Prostate gland (tissue), 2 donors: Measurements from ENCODE around the gene PICALM. TPM values are rescaled to one million over a fixed set of nuclear protein-coding genes. Genes with fewer than 3 reads are reported as not detected.

Source experiments
- DNase-seq: peaks from one replicate; pipeline ENCODE4 v3.0.0-alpha.2; 2019; ENCODE audit warnings: low spot score
- H3K27ac ChIP-seq, 2 donors: fragments of 200-600 bp; sonication (generic); 2 replicates each; pipeline ENCODE4 v1.5.1; 2017 to 2019
- H3K27me3 ChIP-seq: fragments of 200-600 bp; sonication (generic); replicated peaks from 2 replicates; pipeline ENCODE4 v1.5.1; 2019; ENCODE audit not compliant: insufficient read depth
- H3K36me3 ChIP-seq, 2 donors: fragments of 200-600 bp; sonication (generic); 1 replicate in 1 of 2; 2 replicates in 1 of 2; pipeline versions ENCODE4 v1.5.1 to v1.8.1; 2017 to 2019
- H3K4me1 ChIP-seq: fragments of 200-600 bp; sonication (generic); replicated peaks from 2 replicates; pipeline ENCODE4 v1.5.1; 2019
- H3K4me3 ChIP-seq, 2 donors: fragments of 200-600 bp; sonication (generic); 2 replicates each; pipeline ENCODE4 v1.5.1; 2017 to 2019
- H3K9me3 ChIP-seq: fragments of 200-600 bp; sonication (generic); 2 replicates; pipeline ENCODE4 v1.5.1; 2017
- CTCF ChIP-seq, 4 experiments: fragments of 200-600 bp in 2 of 4; fragments of 450-650 bp in 2 of 4; sonication (generic) in 2 of 4; IDR thresholded peaks; 1 replicate in 3 of 4; 2 replicates in 1 of 4; pipeline ENCODE4 v1.5.1; 2016 to 2019; ENCODE audit warnings: antibody characterized with exemption in 4 of 4, mild to moderate bottlenecking in 2 of 4, moderate library complexity in 2 of 4
- POLR2A ChIP-seq: fragments of 450-650 bp; IDR thresholded peaks from one replicate; pipeline ENCODE4 v1.6.1; 2016; ENCODE audit warnings: antibody characterized with exemption, mild to moderate bottlenecking
- POLR2AphosphoS5 ChIP-seq: sonication (generic); formaldehyde crosslinking; IDR thresholded peaks from one replicate; pipeline ENCODE4 v1.6.1; 2017; ENCODE audit warnings: antibody characterized with exemption
- WGBS: methylation state at CpG from one replicate; pipeline ENCODE4 v1.1.5; 2018; 5-methylcytosine and 5-hydroxymethylcytosine counted together
- intact Hi-C: fragments of 100-400 bp; cut with DNase I; formaldehyde crosslinking; loops from one replicate; pipeline ENCODE4 v1.14.2; 2022
- total RNA-seq, 2 donors: library from RNA; depleted of rRNA; stranded (reverse); fragments of >200 nt; gene quantifications; one replicate each; pipeline ENCODE4 v1.1.0, GENCODE V29; 2016

The PICALM gene
- total RNA-seq, 2 donors from 2014 or later: 144 to 206 TPM

- 78% methylated on average over 10 of the region's 10 CpGs for WGBS
Observed at GRCh38 chr11:86052693-86053641, 15.9 kb downstream of the PICALM start.

DNA sequence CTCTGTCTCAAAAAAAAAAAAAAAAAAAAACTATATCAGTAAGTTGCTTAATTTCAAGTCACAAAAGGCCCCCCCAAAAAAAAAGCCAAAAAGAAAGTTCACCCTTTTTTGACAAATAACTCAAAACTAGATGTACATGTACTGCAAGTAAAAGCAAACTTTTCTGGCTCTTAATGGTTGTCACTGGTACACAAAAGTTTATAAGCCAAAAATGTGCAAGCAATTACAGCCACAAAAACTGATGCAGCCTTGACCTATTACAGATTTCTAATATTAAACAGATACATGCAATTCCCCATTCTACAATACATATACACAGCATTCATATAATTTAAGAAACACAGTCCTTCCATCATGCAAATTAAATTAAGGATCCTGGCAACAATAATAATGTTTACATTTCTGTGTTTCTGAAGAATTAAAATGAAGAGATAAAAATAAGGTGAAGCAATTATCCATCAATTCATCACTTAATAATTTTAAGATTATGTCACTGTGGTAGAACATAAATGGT lies 18.6 kb downstream of the PICALM start:
- no peak for DNase-seq
- Histone ChIP-seq H3K4me1 (peaks cover 5% of the 10 kb centered on the region), H3K9me3 (no peaks in the 10 kb centered on the region), H3K4me3 (no peak overlapping the region), H3K36me3 (no peaks in the 10 kb centered on the region), H3K27me3 (no peaks in the 10 kb centered on the region), H3K27ac (no peak overlapping the region)
- TF ChIP-seq POLR2A (no peak), CTCF (IDR thresholded peaks at IDR 0.05) (no peak), POLR2AphosphoS5 (no peak)
- intact Hi-C loops: no loop called here

More at GRCh38 chr11:86052693-86053641, 15.9 kb downstream of the PICALM start:
- Histone ChIP-seq H3K27me3 (no peaks in the 10 kb centered on the region), H3K4me1 (peaks cover 5% of the 10 kb centered on the region), H3K27ac (no peak overlapping the region), H3K9me3 (no peaks in the 10 kb centered on the region), H3K4me3 (no peak overlapping the region), H3K36me3 (no peaks in the 10 kb centered on the region)
- TF ChIP-seq POLR2A (no peak), CTCF (IDR thresholded peaks at IDR 0.05) (no peak), POLR2AphosphoS5 (no peak)
- intact Hi-C loops: no loop called here
- DNase-seq: no peak

- TF ChIP-seq CTCF (IDR thresholded peaks at IDR 0.05) (no peak), POLR2A (no peak), POLR2AphosphoS5 (no peak)
- no peak overlapping the region for H3K4me3 ChIP-seq
- H3K9me3 ChIP-seq: no peaks in the 10 kb centered on the region
- H3K27ac ChIP-seq: no peak overlapping the region
- intact Hi-C loops: loop anchor here (10.0 kb wide), 1 partner anchor 193 kb away; the partner anchor contains the start of gene CCDC83
- no peak for DNase-seq
- no peaks in the 10 kb centered on the region for H3K4me1 ChIP-seq
- 88% methylated on average over 10 of the region's 10 CpGs for WGBS
- H3K27me3 ChIP-seq: no peaks in the 10 kb centered on the region
- no peaks in the 10 kb centered on the region for H3K36me3 ChIP-seq
Observed at GRCh38 chr11:86047275-86047991, 21.5 kb downstream of the PICALM start.

DNA sequence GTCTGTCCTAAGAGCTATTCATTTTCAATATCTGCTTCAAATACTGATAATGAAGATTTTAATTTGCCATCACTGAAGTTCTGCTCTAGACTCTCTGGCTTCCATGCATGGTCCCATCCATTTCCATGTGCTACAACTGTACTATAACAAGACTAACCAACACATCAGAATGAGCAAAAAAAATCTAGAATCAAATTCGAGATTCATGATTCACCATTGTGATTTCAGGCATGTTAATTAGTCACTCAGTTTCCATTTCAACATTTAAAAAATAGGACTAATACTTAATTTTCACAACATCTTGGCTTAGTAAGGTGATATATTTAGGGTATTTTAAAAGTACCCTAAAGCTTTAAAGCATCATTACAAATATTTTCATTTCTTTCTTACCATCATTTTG lies 22.8 kb downstream of the PICALM start:
- DNase-seq: no peak
- intact Hi-C loops: loop anchor here (10.0 kb wide), 1 partner anchor 191 kb away; the partner anchor contains the start of gene CCDC83
- Histone ChIP-seq H3K27ac (no peak overlapping the region), H3K9me3 (no peaks in the 10 kb centered on the region), H3K36me3 (no peaks in the 10 kb centered on the region), H3K27me3 (no peaks in the 10 kb centered on the region), H3K4me1 (no peaks in the 10 kb centered on the region), H3K4me3 (no peak overlapping the region)
- WGBS: 79% methylated on average over 1 of the region's 1 CpG
- TF ChIP-seq POLR2A (no peak), POLR2AphosphoS5 (no peak), CTCF (IDR thresholded peaks at IDR 0.05) (no peak)
